Common myeloid progenitor, CD34-positive (primary cell): Measurements from ENCODE around the gene PCDHB9.
"Not testable (repeated sequence)": the region's sequence is repeated elsewhere in the genome, so short reads cannot be mapped to it uniquely, and the experiment has no call there.

Source experiments
- CTCF ChIA-PET: fragments of 350-600 bp; sonication (Branson Sonifier 250); formaldehyde crosslinking; loops from one replicate; lab custom pipeline; 2021; ENCODE audit warnings: antibody characterized with exemption; lab: Charles Lee
- POLR2A ChIA-PET: fragments of 350-600 bp; sonication (Branson Sonifier 250); formaldehyde crosslinking; loops from one replicate; lab custom pipeline; 2021; ENCODE audit warnings: antibody characterized with exemption; lab: Charles Lee
- DNase-seq, 3 donors: peaks; one replicate each; pipeline versions ENCODE4 v3.0.0 to v3.0.0-alpha.2; 2013
- H3K27ac ChIP-seq, 2 experiments: 1 replicate in 1 of 2; 2 replicates in 1 of 2; pipeline ENCODE4 v1.7.0; 2013; ENCODE audit warnings: inconsistent platforms in 2 of 2, low read length in 2 of 2, mild to moderate bottlenecking in 2 of 2, low read depth in 1 of 2, moderate library complexity in 1 of 2; ENCODE audit not compliant: severe bottlenecking in 2 of 2, insufficient read depth in 1 of 2, poor library complexity in 1 of 2
- H3K27me3 ChIP-seq, 5 experiments: replicated peaks in 2 of 5; 1 replicate in 3 of 5; 2 replicates in 2 of 5; pipeline versions ENCODE4 v1.6.1 to v1.7.0; 2013; ENCODE audit warnings: low read length in 4 of 5, mild to moderate bottlenecking in 2 of 5, moderate library complexity in 2 of 5, inconsistent platforms in 1 of 5; ENCODE audit not compliant: insufficient read depth in 5 of 5, control insufficient read depth in 4 of 5
- H3K36me3 ChIP-seq, 4 experiments: 1 replicate in 2 of 4; 2 replicates in 2 of 4; pipeline versions ENCODE4 v1.6.1 to v1.7.0; 2013; ENCODE audit warnings: low read length in 3 of 4, control low read depth in 1 of 4, mild to moderate bottlenecking in 1 of 4; ENCODE audit not compliant: control insufficient read depth in 4 of 4, insufficient read depth in 4 of 4
- H3K4me1 ChIP-seq, 4 experiments: 1 replicate in 3 of 4; 2 replicates in 1 of 4; pipeline versions ENCODE4 v1.6.1 to v1.7.1; 2013; ENCODE audit warnings: low read length in 3 of 4, mild to moderate bottlenecking in 3 of 4, control low read depth in 1 of 4, inconsistent platforms in 1 of 4, moderate library complexity in 1 of 4; ENCODE audit not compliant: control insufficient read depth in 4 of 4, insufficient read depth in 4 of 4; ENCODE audit errors: control extremely low read depth in 1 of 4
- H3K4me3 ChIP-seq, 7 experiments: 1 replicate in 4 of 7; 2 replicates in 3 of 7; pipeline versions ENCODE4 v1.5.1 to v1.7.0; 2013; ENCODE audit warnings: mild to moderate bottlenecking in 7 of 7, low read length in 6 of 7, moderate library complexity in 6 of 7, inconsistent platforms in 2 of 7, low read depth in 2 of 7, control low read depth in 1 of 7; ENCODE audit not compliant: insufficient read depth in 4 of 7, control insufficient read depth in 1 of 7; ENCODE audit errors: extremely low read depth in 1 of 7
- H3K9me3 ChIP-seq, 5 experiments: 1 replicate in 4 of 5; 2 replicates in 1 of 5; pipeline versions ENCODE4 v1.6.1 to v1.7.1; 2013; ENCODE audit warnings: low read length in 4 of 5, mild to moderate bottlenecking in 2 of 5, inconsistent platforms in 1 of 5, low read depth in 1 of 5, moderate library complexity in 1 of 5; ENCODE audit not compliant: control insufficient read depth in 4 of 5, insufficient read depth in 2 of 5; ENCODE audit errors: control extremely low read depth in 1 of 5
- WGBS: methylation state at CpG from one replicate; pipeline ENCODE4 v1.1.5; 2013; ENCODE audit not compliant: insufficient coverage; 5-methylcytosine and 5-hydroxymethylcytosine counted together

PCDHB9 gene

GRCh38 chr5:141188682-141189081 lies 1.7 kb downstream of the PCDHB9 start:
- CTCF ChIA-PET, POLR2A ChIA-PET: not testable (repeated sequence)

GRCh38 chr5:141189131-141189530 lies 2.2 kb downstream of the PCDHB9 start:
- H3K4me1 ChIP-seq, POLR2A ChIA-PET, H3K4me3 ChIP-seq, DNase-seq, H3K27ac ChIP-seq, CTCF ChIA-PET, H3K36me3 ChIP-seq: not testable (repeated sequence)
- H3K27me3 ChIP-seq: peaks cover 5 to 48% (median 10%) of the 10 kb centered on the region in 5 experiments
- peaks cover 0 to 19% (median 14%) of the 10 kb centered on the region in 5 experiments for H3K9me3 ChIP-seq
- WGBS: 17% methylated on average over 14 of the region's 35 CpGs

More at GRCh38 chr5:141188682-141189081, 1.7 kb downstream of the PCDHB9 start:
- not testable (repeated sequence) for DNase-seq, H3K4me1 ChIP-seq, H3K36me3 ChIP-seq, H3K4me3 ChIP-seq, H3K27ac ChIP-seq
- Histone ChIP-seq H3K9me3 (peaks cover 0 to 20% (median 14%) of the 10 kb centered on the region in 5 experiments), H3K27me3 (peaks cover 5 to 49% (median 10%) of the 10 kb centered on the region in 5 experiments)
- 23% methylated on average over 5 of the region's 37 CpGs for WGBS

GRCh38 chr5:141192110-141192725 lies 5.3 kb downstream of the PCDHB9 start, which contains the start of gene PCDHB10:
PCDHB10 (plus strand) TSS chr5:141192353; CDS start chr5:141192553, 200 bp downstream.
- peaks cover 0 to 16% (median 8%) of the 10 kb centered on the region in 5 experiments for H3K9me3 ChIP-seq
- CTCF ChIA-PET: no interaction called here
- peaks cover 3 to 40% (median 8%) of the 10 kb centered on the region in 5 experiments for H3K27me3 ChIP-seq
- WGBS: 7% methylated on average over 7 of the region's 10 CpGs
- no peak within 1 kb of the TSS for H3K27ac ChIP-seq
- POLR2A ChIA-PET: interaction anchor here (0.6 kb wide), 1 partner anchor 245 kb away, joined by 3 read pairs; no protein-coding TSS in a partner anchor
- DNase-seq: peak in 2 of 3 donors; percentile 16 to 18
- no peaks in the 10 kb centered on the region for H3K36me3 ChIP-seq
- no peak within 1 kb of the TSS for H3K4me3 ChIP-seq
- H3K4me1 ChIP-seq: no peaks in the 10 kb centered on the region

GRCh38 chr5:141194332-141194731 lies 7.4 kb downstream of the PCDHB9 start:
- CTCF ChIA-PET, DNase-seq, H3K4me1 ChIP-seq, H3K4me3 ChIP-seq, H3K27ac ChIP-seq, POLR2A ChIA-PET, H3K36me3 ChIP-seq: not testable (repeated sequence)
- Histone ChIP-seq H3K9me3 (peaks cover 2 to 18% (median 11%) of the 10 kb centered on the region in 5 experiments), H3K27me3 (peaks cover 3 to 28% (median 4%) of the 10 kb centered on the region in 5 experiments)
- WGBS: no CpG with 5 or more reads among the region's 37 CpGs

GRCh38 chr5:141196363-141196762 lies 9.4 kb downstream of the PCDHB9 start:
- no peak for DNase-seq
- POLR2A ChIA-PET: no interaction called here
- Histone ChIP-seq H3K4me1 (no peaks in the 10 kb centered on the region), H3K36me3 (no peaks in the 10 kb centered on the region), H3K4me3 (no peak overlapping the region), H3K27me3 (peaks cover 3 to 41% (median 9%) of the 10 kb centered on the region in 5 experiments), H3K27ac (no peak overlapping the region), H3K9me3 (peaks cover 11 to 34% (median 14%) of the 10 kb centered on the region in 5 experiments)
- CTCF ChIA-PET: no interaction called here
- WGBS: 80% methylated on average over 1 of the region's 3 CpGs

GRCh38 chr5:141199359-141200235 lies 12.6 kb downstream of the PCDHB9 start, which contains the start of gene PCDHB11:
PCDHB11 (plus strand) TSS chr5:141199627; CDS start chr5:141199775, 148 bp downstream.
- peaks cover 3 to 31% (median 6%) of the 10 kb centered on the region in 5 experiments for H3K27me3 ChIP-seq
- peaks cover 11 to 35% (median 15%) of the 10 kb centered on the region in 5 experiments for H3K9me3 ChIP-seq
- CTCF ChIA-PET: no interaction called here
- H3K36me3 ChIP-seq: no peaks in the 10 kb centered on the region
- peak in 2 of 3 donors; percentile 2 to 3 for DNase-seq
- WGBS: 42% methylated on average over 18 of the region's 21 CpGs
- no peaks in the 10 kb centered on the region for H3K4me1 ChIP-seq
- peak within 1 kb of the TSS in 1 of 7 experiments; percentile 19 for H3K4me3 ChIP-seq
- POLR2A ChIA-PET: interaction anchor here (0.5 to 1.0 kb wide), 2 partner anchors 33 to 39 kb away, joined by 3 read pairs; no protein-coding TSS in a partner anchor
- H3K27ac ChIP-seq: no peak within 1 kb of the TSS
